Measurements from ENCODE around the gene CIC. TPM values are rescaled to one million over a fixed set of nuclear protein-coding genes. Genes with fewer than 3 reads are reported as not detected.

The CIC gene
- total RNA-seq, 1 donor from 2014 or later = 37.1 TPM

DNA sequence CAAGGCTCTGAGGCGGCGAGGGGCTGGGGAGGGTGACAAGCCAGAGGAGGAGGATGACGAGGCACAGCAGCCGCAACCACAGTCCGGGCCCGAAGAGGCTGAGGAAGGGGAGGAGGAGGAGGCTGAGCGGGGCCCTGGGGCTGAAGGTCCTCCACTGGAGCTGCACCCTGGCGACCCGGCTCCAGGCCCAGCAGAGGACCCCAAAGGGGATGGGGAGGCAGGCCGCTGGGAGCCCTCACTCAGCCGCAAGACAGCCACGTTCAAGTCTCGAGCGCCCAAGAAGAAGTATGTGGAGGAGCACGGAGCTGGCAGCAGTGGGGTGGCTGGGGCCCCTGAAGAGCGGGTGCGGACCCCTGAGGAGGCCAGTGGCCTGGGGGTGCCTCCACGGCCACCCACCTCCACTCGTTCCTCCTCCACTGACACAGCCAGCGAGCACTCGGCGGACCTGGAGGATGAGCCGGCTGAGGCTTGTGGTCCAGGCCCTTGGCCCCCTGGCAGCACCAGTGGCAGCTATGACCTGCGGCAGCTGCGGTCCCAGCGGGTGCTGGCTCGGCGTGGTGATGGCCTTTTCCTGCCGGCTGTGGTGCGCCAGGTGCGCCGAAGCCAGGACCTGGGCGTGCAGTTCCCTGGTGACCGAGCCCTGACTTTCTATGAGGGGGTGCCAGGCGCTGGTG lies 2.9 kb downstream of the CIC start:
- DNase-seq (peak; percentile 28), ATAC-seq (no peak)
- intact Hi-C loops (cut with micrococcal nuclease) = no loop called here

DNA sequence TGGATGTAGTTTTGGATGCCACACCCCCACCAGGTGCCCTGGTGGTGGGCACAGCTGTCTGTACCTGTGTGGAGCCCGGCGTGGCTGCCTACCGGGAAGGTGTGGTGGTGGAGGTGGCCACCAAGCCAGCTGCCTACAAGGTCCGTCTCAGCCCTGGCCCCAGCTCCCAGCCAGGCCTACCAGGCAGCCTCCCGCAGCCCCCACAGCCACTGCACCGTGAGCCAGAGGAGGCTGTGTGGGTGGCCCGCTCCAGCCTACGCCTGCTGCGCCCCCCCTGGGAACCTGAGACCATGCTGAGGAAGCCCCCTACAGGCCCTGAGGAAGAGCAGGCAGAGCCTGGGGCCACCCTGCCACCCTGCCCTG lies 3.5 kb downstream of the CIC start:
- intact Hi-C loops (cut with micrococcal nuclease) = no loop called here
- DNase-seq = no peak
- no peak for ATAC-seq

DNA sequence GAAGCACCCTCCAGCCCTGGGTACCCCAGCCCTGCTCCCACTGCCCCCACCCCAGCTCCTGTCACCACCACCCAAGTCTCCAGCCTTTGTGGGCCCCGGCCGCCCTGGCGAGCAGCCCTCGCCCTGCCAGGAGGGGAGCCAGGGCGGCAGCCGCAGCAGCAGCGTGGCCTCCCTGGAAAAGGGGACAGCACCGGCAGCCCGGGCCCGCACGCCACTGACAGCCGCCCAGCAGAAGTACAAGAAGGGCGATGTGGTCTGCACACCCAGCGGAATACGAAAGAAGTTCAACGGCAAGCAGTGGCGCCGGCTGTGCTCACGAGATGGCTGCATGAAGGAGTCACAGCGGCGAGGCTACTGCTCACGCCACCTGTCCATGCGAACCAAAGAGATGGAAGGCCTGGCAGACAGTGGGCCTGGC lies 3.9 kb downstream of the CIC start:
- intact Hi-C loops (cut with micrococcal nuclease) = no loop called here
- ATAC-seq (no peak), DNase-seq (no peak)

DNA sequence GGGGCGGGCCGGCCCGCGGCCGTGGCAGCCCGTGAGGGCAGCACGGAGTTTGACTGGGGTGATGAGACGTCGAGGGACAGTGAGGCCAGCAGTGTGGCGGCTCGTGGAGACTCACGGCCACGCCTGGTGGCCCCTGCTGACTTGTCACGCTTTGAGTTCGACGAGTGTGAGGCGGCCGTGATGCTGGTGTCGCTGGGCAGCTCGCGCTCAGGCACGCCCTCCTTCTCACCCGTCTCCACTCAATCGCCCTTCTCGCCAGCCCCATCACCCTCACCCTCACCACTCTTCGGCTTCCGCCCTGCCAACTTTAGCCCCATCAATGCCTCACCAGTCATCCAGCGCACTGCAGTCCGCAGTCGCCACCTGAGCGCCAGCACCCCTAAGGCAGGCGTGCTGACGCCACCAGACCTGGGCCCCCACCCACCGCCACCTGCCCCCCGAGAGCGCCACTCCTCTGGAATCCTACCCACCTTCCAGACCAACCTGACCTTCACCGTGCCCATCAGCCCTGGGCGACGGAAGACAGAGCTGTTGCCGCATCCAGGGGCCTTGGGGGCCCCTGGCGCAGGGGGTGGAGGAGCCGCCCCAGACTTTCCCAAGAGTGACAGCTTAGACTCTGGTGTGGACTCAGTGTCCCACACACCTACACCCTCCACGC lies 4.5 kb downstream of the CIC start:
- ATAC-seq (no peak), DNase-seq (no peak)
- intact Hi-C loops (cut with micrococcal nuclease) = no loop called here

DNA sequence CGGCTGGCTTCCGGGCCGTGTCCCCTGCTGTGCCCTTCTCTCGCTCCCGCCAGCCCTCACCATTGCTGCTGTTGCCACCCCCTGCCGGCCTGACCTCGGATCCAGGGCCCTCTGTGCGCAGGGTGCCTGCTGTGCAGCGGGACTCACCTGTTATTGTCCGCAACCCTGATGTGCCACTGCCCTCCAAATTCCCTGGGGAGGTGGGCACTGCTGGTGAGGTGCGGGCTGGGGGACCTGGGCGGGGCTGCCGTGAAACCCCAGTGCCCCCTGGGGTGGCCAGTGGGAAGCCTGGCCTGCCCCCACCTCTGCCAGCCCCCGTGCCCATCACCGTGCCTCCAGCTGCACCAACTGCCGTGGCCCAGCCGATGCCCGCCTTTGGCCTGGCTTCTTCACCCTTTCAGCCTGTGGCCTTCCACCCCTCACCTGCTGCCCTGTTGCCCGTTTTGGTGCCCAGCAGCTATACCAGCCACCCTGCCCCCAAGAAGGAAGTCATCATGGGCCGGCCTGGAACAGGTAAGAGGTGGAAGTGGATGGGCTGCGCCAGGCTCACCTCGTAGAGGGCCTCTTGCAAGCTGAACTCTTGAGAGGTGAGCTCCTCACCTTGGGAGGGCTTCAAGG lies 5.1 kb downstream of the CIC start:
- DNase-seq = no peak
- intact Hi-C loops (cut with micrococcal nuclease) = no loop called here
- ATAC-seq = no peak

DNA sequence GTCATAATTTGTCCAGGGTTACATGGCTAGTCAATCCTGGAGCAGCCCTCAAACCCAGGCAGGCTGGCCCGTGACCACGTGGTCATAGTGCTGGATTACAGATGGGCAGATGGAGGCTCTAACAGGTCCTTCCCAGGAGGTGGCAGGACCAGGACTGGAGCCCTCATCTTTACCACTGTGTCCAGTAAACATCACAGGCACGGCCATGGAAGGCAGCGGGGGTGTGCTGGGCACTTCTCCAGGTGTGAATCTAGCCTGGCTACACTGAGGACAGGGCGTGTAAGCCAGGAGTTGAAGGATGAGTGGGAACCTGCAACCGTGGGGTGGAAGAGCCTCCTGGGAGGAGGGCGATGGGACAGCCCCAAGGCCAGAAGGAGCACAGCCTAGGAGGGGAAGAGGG lies 6.1 kb downstream of the CIC start:
- no peak for ATAC-seq
- no peak for DNase-seq
- intact Hi-C loops (cut with micrococcal nuclease) = no loop called here

DNA sequence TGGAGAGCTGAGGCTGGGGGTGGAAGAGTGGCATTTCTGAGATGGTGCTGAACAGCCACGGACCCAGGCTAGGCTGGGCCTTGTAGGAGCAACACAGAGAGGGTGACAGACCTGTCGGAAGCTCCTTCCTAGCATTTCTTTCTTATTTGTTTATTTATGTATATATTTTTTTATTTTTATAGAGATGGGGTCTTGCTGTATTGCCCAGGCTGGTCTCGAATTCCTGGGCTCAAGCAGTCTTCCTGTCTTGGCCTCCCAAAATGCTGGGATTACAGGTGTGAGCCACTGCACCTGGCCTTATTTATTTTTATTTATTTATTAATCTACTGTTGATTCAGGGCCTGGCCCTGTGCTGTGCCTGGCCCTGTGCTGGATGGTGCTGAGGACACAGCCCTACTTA lies 6.5 kb downstream of the CIC start:
- intact Hi-C loops (cut with micrococcal nuclease) = no loop called here
- no peak for ATAC-seq
- DNase-seq = no peak

DNA sequence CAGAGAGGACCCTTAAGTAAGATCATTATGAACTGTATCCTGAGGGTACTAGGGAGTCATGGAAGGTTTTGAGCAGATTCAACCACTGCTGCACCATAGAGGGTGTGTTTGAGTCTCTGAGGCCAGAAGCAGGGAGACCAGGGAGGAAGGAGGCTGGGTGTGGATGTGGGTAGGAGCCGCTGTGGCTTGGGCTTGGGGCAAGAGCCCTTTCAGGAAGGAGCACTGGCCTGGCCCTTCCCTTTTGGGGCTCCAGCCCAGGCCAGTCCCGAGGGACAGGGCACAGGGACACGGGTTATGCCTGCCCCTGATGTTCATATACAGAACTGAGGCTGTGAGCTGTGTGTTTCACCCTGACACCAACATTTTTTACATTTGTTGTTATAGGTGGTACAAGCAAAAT lies 7.2 kb downstream of the CIC start:
- DNase-seq (no peak), ATAC-seq (no peak)
- intact Hi-C loops (cut with micrococcal nuclease) = no loop called here

DNA sequence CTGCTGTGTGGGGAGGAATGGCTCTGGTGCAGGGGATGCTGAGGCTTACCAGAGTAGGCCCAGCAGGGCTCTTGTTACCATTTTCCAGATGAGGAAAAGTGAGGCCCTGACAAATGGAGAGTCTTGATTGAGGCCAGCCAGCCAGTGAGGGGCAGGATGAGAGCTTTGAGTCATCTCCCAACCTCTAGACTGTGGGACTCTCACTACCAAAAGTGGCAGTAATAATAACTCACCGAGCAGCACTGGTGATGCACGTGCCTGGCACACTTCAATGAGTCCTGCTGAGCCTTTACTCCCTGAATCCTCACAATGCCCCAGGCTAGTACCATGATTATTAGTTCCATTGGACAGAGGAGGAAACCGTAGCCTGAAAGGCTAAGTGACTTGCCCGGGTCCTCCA lies 7.8 kb downstream of the CIC start:
- DNase-seq (no peak), ATAC-seq (no peak)
- intact Hi-C loops (cut with micrococcal nuclease) = no loop called here

DNA sequence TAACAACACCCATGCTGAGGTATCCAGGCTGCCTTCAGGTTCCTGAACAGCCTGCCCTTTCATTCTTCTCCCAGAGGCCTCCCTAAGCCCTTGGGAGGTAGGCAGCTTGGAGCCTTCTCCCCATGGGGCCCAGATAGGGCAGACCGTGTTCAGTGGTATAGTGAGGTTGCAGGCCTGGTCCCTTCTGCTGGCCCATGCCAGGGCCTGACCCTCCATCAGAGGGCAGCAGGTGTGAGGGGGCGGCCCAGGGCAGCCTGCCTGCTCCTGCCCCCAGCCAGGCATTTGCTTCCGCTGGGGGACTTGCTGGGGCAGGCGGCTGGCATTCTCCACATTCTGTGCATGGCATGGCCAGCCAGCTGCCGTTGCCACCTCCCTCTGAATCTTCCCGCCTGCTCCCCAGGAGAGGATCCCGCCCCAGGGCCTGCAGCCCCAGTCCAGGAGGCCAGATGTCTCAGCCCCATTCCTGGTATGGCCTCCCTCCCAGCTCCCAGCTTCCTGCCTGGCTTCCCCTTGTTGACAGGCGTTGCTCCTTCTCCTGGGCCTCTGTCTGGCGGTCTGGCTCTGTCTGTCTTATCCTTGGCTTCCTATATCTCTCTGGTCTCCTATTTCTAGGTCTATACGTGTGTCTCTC lies 8.9 kb downstream of the CIC start:
- ATAC-seq (no peak), DNase-seq (peak; percentile 47)
- intact Hi-C loops (cut with micrococcal nuclease) = no loop called here

DNA sequence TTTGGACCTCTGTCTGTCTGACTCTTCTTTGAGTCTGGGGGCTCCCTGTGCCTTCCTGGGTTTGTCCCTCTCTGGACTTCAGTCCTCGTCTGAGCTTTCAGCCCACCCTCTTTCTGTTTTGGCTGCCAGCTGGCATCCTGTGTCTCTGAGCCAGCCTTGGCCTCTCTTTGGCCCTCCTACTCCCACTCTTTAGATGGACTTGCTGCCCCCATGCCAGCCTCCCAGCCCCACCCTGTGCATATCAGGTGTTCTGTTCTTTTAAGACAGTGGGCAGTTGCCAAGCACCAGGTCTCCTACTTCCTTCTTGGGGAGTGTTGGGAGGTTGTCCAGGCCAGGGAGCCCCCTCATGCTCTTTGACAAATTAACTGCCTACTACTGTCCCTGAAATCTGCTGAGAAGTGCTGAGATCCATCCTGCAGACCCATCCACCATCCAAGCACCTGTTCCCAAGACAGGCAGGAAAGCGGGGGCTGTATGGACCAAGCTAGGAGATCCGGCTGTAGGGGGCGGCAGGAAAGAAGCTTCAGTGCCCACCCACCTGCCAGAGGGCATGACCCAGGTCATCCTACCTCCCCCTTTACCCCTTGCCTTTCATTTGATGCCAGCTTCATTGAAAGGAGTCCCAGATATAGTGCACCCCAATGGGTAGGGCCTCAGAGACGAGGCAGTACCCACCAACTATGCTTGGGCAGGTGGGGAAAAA lies 9.6 kb downstream of the CIC start:
- ATAC-seq (no peak), DNase-seq (no peak)
- intact Hi-C loops (cut with micrococcal nuclease) = no loop called here

DNA sequence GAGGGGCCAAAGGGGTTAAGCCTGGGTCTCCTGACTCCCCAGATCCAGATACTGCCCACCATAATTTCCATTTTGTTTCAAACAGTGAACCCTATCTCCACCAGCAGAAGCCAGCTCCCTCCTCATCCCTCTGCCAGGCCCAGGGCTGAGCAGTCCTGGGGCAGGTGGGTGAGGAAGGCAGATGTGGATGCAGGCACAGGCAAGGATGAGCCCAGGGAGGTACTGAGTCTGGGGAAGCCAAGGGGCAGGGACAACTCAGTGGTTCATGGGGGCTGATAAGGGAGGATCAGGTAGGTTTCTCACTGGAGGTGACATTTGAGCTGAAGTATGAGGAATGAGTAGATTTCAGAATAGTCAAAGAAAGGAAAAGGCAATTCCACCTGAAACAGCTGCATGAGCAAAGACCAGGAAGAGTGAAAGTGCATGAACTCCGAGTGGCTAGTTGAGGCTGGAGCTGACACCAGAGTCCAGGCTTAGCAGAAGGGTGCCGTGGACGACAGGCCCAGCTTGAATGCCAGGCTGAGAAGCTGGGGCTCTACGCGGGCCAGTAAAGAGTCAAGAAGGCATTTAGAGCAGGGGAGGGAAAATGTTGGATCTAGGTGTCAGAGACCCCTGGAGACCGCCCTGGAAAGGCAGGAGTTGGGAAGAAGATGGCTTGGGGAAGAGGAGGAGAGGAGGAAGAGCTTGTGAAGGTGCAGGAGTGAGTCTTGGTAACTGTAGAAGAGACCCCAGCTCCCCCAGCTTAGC lies 10.3 kb downstream of the CIC start:
- no peak for ATAC-seq
- intact Hi-C loops (cut with micrococcal nuclease) = no loop called here
- no peak for DNase-seq

DNA sequence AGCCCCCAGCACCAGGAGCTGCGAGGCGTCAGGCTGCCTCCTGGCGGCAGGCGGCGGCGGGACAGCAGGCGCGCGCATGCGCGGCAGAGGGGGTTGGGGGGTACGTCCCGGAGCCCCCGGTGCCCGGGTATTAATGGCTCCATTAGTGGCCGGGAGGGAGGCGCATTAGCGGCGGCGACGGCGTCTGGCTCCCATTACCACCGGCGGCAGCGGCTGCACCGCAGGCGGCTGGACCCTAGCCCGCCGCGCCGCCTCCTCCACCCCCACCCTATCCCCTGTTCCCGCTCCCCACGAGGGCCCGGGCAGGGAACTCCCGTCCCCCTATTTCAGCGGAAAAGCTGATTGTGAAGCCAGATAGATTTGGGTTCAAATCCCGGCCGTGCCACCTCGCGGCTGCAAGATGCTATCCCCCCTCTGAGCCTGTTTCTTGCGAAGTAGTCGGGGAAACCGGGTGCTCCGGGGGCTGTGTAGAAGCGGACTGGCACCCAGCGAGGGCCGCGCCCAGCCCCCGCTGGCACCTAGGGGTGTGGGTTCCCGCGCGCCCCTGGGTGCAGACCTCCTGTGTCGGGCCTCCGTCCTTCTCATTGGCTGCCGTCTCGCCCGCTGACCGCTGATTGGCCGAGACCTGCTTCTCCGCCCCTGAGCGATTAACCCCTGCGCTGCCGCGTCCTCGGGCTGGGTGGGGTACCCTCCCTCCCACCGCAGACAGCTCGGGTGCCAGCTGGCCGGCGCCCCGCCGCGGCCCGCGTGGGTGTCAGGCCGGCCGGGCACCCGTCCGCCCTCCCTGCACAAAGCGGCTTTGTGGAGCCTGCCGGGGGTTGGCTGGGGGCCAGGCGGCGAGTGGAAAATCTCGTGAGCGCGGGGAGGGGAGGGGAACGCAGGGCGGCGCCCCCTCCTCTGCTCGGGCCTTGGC lies 11.1 kb downstream of the CIC start:
- ATAC-seq (peak; percentile 70), DNase-seq (peak; percentile 95)
- intact Hi-C loops (cut with micrococcal nuclease) = no loop called here

DNA sequence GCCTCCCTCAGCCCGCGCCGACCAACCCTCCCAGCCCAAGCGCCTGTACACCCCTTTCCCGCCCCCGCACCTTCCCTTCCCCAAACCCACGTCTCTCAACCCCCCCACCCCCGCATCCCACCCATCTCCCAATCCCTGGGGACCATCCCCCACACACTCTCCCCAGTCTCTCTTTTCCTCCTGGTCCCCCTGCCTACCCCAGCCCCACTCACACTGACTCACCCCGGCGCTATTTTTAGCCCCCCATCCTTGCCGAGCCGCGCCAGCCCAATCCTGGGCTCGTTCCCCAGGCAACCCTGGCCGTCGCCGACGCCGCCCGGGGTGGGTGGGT lies 11.7 kb downstream of the CIC start:
- ATAC-seq (peak; percentile 32), DNase-seq (peak; percentile 71)
- intact Hi-C loops (cut with micrococcal nuclease) = no loop called here

DNA sequence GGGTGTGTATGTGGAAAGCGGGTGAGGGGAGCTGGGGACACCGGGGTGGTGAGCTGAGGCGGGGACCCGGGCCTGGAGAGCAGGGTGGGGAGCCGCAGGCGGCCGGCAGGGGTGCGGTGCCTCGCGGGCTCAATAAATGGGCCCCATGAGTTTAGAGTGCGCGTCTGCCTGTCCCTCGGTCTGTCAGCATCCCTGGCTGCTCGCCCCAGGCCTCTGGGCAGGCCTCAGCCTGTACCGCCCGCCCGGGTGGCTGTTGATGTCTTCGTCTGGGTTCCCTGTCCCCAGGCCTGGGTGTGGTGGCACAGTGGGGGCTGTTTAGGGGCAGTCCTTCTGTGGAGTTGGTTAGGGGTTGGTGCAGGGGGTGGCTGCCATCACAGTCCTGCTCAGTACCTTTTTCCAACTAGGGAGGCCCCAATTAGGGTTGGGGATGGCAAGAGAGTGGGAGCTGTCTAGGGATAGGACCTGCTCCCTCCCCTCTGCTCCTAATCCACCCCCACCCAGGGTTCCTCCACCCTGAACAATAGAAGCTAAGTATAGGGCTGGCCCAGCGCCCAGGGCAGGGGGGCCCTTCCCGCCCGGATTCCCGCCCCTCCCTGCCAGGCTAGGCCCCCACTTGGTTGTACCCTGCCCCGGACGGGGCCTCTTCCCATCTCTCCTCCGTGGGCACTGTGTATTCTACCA lies 12.2 kb downstream of the CIC start:
- peak; percentile 72 for DNase-seq

DNA sequence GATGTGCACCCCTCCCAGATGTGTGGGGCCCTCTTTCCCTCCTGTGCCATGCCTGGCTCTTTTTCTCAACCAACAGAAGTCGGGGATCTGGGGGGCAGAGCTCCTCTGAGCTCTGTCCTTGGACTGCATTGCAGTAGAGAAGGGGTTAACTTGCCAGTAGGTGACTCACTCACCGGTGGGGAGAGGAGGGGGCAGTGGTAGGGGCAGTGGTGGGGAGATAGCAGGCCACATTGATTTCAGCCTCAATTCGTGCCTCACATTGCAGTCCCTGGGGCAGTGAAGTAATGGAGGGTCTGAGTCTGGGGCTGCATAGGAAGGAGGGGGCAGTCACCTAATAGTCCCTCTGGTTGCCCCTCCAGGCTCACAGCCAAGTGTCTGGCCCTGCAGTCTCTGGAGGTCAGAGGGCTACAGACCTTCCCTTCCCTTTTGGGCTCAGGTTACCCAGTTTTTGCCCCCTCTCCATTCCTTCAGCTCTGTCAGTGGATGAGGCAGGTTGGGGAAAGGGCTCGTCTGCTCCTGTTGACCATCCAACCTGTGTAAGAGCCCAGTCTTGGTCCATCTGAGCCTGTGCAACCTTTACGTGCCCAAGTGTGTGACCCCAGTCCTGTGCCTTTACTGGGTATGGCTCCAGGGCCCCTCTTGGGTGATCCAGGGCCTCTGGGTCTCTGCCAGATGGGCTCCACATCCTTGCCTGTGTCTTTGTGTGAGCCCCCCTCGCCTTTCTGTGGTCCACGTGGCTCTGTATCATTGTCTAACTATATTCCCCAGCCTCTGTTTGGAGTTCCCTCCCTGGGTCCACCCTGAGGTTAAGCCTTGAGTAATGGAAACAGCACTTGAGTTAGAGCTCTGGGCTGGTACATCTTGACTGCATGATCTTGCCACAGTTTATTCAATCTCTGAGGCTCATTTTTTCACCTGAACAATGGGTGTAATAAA lies 13.0 kb downstream of the CIC start:
- intact Hi-C loops (cut with micrococcal nuclease) = no loop called here
- ATAC-seq (no peak), DNase-seq (peak; percentile 44)

More for the DNA sequence above, 12.2 kb downstream of the CIC start:
- intact Hi-C loops (cut with micrococcal nuclease) = no loop called here
- peak; percentile 1 for ATAC-seq

DNA sequence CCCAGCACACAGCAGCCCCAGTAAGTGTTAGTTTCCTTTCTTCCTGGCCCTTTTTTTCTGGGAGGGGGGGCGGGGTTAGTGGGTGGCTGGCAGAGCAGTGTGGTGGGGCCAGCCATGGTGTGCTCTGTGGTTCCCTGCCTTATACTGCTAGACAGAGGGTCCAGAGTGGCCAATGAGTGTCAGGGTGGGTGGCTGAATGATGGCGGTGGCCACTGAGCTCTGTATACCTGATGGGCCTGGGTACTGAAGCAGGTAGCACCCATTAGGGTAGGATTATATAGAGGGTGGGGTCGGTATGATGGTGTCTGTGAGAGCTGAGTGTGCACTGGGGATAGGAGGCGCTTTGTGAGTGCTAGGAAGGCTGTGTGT lies 13.8 kb downstream of the CIC start:
- DNase-seq (no peak), ATAC-seq (no peak)
- intact Hi-C loops (cut with micrococcal nuclease) = no loop called here
